Muscle of leg (tissue), 11 donors: ENCODE data around the gene AR. TPM values are rescaled to one million over a fixed set of nuclear protein-coding genes. Genes with fewer than 3 reads are reported as not detected.

Source experiments
- DNase-seq: peaks from one replicate; pipeline ENCODE4 v3.0.0; 2013
- H3K27ac ChIP-seq: one replicate; pipeline ENCODE4 v1.5.1; 2013; ENCODE audit warnings: mild to moderate bottlenecking, low read length, control low read depth
- H3K27me3 ChIP-seq: one replicate; pipeline ENCODE4 v1.6.1; 2013; ENCODE audit warnings: low read length; ENCODE audit not compliant: control insufficient read depth, insufficient read depth
- H3K36me3 ChIP-seq: one replicate; pipeline ENCODE4 v1.6.1; 2013; ENCODE audit warnings: low read length; ENCODE audit not compliant: control insufficient read depth, insufficient read depth
- H3K4me1 ChIP-seq: one replicate; pipeline ENCODE4 v1.6.1; 2013; ENCODE audit warnings: low read length; ENCODE audit not compliant: control insufficient read depth, insufficient read depth
- H3K4me3 ChIP-seq: one replicate; pipeline ENCODE4 v1.5.1; 2013; ENCODE audit warnings: low read length, control low read depth
- H3K9me3 ChIP-seq: replicated peaks from 2 replicates; pipeline ENCODE4 v1.6.1; 2013; ENCODE audit warnings: low read depth, low read length; ENCODE audit not compliant: control insufficient read depth
- WGBS: methylation state at CpG from one replicate; pipeline ENCODE4 v1.1.5; 2013; ENCODE audit warnings: missing lambda C conversion rate; ENCODE audit not compliant: insufficient coverage; 5-methylcytosine and 5-hydroxymethylcytosine counted together
- polyA plus RNA-seq, 8 donors: library from polyadenylated mRNA; unstranded; fragments of 120-200 nt; gene quantifications; one replicate each; pipeline versions ENCODE4 v1.2.1 to v1.2.3, GENCODE V29; 2013; ENCODE audit warnings: inconsistent platforms in 1 of 8, low replicate concordance in 1 of 8; ENCODE audit not compliant: insufficient read length in 8 of 8, insufficient read depth in 1 of 8
- total RNA-seq: library from RNA; stranded (reverse); fragments of 120-200 nt; gene quantifications from one replicate; pipeline ENCODE4 v1.2.4, GENCODE V29; 2013

The AR gene
- total and polyA plus RNA-seq, 9 donors = 3.7 to 8.7 (median 6.1) TPM

GRCh38 chrX:67604979-67605703, 61.3 kb downstream of the AR start:
- Histone ChIP-seq H3K4me3 (no peak overlapping the region), H3K9me3 (no peaks in the 10 kb centered on the region), H3K27ac (no peak overlapping the region), H3K27me3 (peaks cover 3% of the 10 kb centered on the region), H3K4me1 (peaks cover 4% of the 10 kb centered on the region), H3K36me3 (no peaks in the 10 kb centered on the region)
- DNase-seq = peak; percentile 17
- no CpG with 5 or more reads among the region's 3 CpGs for WGBS

- DNase-seq = peak; percentile 51
- H3K4me1 ChIP-seq = peaks cover 4% of the 10 kb centered on the region
- WGBS = 55% methylated on average over 1 of the region's 1 CpG
- H3K27ac ChIP-seq = no peak overlapping the region
- peaks cover 3% of the 10 kb centered on the region for H3K27me3 ChIP-seq
- no peaks in the 10 kb centered on the region for H3K36me3 ChIP-seq
- H3K4me3 ChIP-seq = no peak overlapping the region
- H3K9me3 ChIP-seq = no peaks in the 10 kb centered on the region
These were observed 63.6 kb downstream of the AR start for GRCh38 chrX:67607466-67607865.

GRCh38 chrX:67610282-67610681, 66.5 kb downstream of the AR start:
- Histone ChIP-seq H3K27me3 (peaks cover 3% of the 10 kb centered on the region), H3K36me3 (no peaks in the 10 kb centered on the region), H3K4me1 (peaks cover 2% of the 10 kb centered on the region), H3K27ac (no peak overlapping the region), H3K9me3 (peaks cover 15% of the 10 kb centered on the region), H3K4me3 (no peak overlapping the region)
- WGBS = no CpG with 5 or more reads among the region's 1 CpG
- no peak for DNase-seq

GRCh38 chrX:67612231-67612630, 68.4 kb downstream of the AR start:
- Histone ChIP-seq H3K9me3 (peaks cover 15% of the 10 kb centered on the region), H3K4me1 (no peaks in the 10 kb centered on the region), H3K36me3 (no peaks in the 10 kb centered on the region), H3K27me3 (no peaks in the 10 kb centered on the region), H3K27ac (no peak overlapping the region), H3K4me3 (no peak overlapping the region)
- 44% methylated on average over 2 of the region's 3 CpGs for WGBS
- no peak for DNase-seq

- no peaks in the 10 kb centered on the region for H3K36me3 ChIP-seq
- H3K27ac ChIP-seq = no peak overlapping the region
- no peaks in the 10 kb centered on the region for H3K27me3 ChIP-seq
- peaks cover 15% of the 10 kb centered on the region for H3K9me3 ChIP-seq
- no peaks in the 10 kb centered on the region for H3K4me1 ChIP-seq
- no peak overlapping the region for H3K4me3 ChIP-seq
- no peak for DNase-seq
These were observed 69.5 kb downstream of the AR start for GRCh38 chrX:67613366-67613765.

GRCh38 chrX:67613996-67614395, 70.2 kb downstream of the AR start:
- no peak for DNase-seq
- H3K27me3 ChIP-seq = no peaks in the 10 kb centered on the region
- H3K36me3 ChIP-seq = no peaks in the 10 kb centered on the region
- H3K4me1 ChIP-seq = no peaks in the 10 kb centered on the region
- H3K4me3 ChIP-seq = no peak overlapping the region
- WGBS = no CpG with 5 or more reads among the region's 2 CpGs
- H3K9me3 ChIP-seq = peaks cover 15% of the 10 kb centered on the region
- no peak overlapping the region for H3K27ac ChIP-seq

GRCh38 chrX:67614423-67614822, 70.6 kb downstream of the AR start:
- DNase-seq = no peak
- Histone ChIP-seq H3K4me3 (no peak overlapping the region), H3K4me1 (no peaks in the 10 kb centered on the region), H3K36me3 (no peaks in the 10 kb centered on the region), H3K9me3 (peaks cover 15% of the 10 kb centered on the region), H3K27me3 (no peaks in the 10 kb centered on the region), H3K27ac (no peak overlapping the region)
- no CpG with 5 or more reads among the region's 1 CpG for WGBS

GRCh38 chrX:67619253-67619652, 75.4 kb downstream of the AR start:
- Histone ChIP-seq H3K4me3 (no peak overlapping the region), H3K36me3 (no peaks in the 10 kb centered on the region), H3K4me1 (no peaks in the 10 kb centered on the region), H3K27me3 (no peaks in the 10 kb centered on the region), H3K27ac (no peak overlapping the region), H3K9me3 (peaks cover 8% of the 10 kb centered on the region)
- DNase-seq = no peak
- WGBS = 60% methylated on average over 1 of the region's 1 CpG

GRCh38 chrX:67622053-67622585, 78.3 kb downstream of the AR start:
- no peaks in the 10 kb centered on the region for H3K36me3 ChIP-seq
- H3K9me3 ChIP-seq = peaks cover 7% of the 10 kb centered on the region
- peak; percentile 75 for DNase-seq
- H3K27me3 ChIP-seq = no peaks in the 10 kb centered on the region
- no peak overlapping the region for H3K4me3 ChIP-seq
- H3K4me1 ChIP-seq = no peaks in the 10 kb centered on the region
- H3K27ac ChIP-seq = no peak overlapping the region
- WGBS = 90% methylated on average over 1 of the region's 2 CpGs

- no peak overlapping the region for H3K27ac ChIP-seq
- no peaks in the 10 kb centered on the region for H3K36me3 ChIP-seq
- no peak overlapping the region for H3K4me3 ChIP-seq
- no peak for DNase-seq
- no peaks in the 10 kb centered on the region for H3K27me3 ChIP-seq
- H3K9me3 ChIP-seq = peaks cover 7% of the 10 kb centered on the region
- H3K4me1 ChIP-seq = no peaks in the 10 kb centered on the region
These were observed 80.5 kb downstream of the AR start for GRCh38 chrX:67624325-67624724.

GRCh38 chrX:67635424-67635823, 91.6 kb downstream of the AR start:
- no peak for DNase-seq
- Histone ChIP-seq H3K9me3 (no peaks in the 10 kb centered on the region), H3K4me1 (no peaks in the 10 kb centered on the region), H3K27ac (no peak overlapping the region), H3K27me3 (no peaks in the 10 kb centered on the region), H3K4me3 (no peak overlapping the region), H3K36me3 (no peaks in the 10 kb centered on the region)
- no CpG with 5 or more reads among the region's 2 CpGs for WGBS
